NCI-H524 (cell line): ENCODE data around the gene GABARAP.
A peak's percentile ranks its signal among the peaks of the same experiment; 100 is the strongest.

Source experiments
- DNase-seq, 2 experiments: peaks; one replicate each; lab custom pipeline; 2025; lab: John Stamatoyannopoulos, UW

Gene GABARAP

DNA sequence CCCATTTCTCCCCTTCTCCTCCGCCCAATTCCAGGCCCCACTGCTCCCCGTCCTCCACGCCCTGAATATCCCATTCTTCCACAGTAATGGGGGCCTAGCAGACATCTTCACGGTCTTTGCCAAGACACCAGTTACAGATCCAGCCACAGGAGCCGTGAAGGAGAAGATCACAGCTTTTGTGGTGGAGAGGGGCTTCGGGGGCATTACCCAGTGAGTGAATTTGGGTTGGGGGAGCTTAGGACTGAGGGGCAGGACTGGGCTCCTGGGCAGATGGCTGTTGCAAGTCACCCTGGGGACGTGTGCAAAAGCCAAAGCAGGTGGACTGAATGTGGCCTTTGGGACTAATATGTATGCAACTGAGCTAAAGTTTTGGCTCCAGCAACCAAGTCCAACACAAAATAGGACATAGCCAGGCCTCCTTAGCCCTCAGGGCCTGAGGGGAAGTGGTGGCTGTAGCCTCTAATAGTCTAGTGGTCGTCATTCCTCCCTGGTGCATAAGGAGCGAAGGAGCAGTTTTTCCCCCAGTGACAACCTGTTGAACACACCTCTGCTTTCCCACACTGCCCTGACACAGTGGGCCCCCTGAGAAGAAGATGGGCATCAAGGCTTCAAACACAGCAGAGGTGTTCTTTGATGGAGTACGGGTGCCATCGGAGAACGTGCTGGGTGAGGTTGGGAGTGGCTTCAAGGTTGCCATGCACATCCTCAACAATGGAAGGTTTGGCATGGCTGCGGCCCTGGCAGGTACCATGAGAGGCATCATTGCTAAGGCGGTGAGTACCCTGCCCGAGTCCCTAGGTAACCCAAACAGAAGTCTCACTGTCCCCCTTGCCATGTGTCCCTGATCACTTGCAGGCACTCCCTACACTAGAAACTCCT lies 19.9 kb downstream of the GABARAP start:
- no peak for DNase-seq

- no peak for DNase-seq
Observed at GRCh38 chr17:7221278-7222092, 20.8 kb downstream of the GABARAP start.

GRCh38 chr17:7220593-7221277 lies 21.5 kb downstream of the GABARAP start:
- DNase-seq, result peak; percentile 3 to 21

DNA sequence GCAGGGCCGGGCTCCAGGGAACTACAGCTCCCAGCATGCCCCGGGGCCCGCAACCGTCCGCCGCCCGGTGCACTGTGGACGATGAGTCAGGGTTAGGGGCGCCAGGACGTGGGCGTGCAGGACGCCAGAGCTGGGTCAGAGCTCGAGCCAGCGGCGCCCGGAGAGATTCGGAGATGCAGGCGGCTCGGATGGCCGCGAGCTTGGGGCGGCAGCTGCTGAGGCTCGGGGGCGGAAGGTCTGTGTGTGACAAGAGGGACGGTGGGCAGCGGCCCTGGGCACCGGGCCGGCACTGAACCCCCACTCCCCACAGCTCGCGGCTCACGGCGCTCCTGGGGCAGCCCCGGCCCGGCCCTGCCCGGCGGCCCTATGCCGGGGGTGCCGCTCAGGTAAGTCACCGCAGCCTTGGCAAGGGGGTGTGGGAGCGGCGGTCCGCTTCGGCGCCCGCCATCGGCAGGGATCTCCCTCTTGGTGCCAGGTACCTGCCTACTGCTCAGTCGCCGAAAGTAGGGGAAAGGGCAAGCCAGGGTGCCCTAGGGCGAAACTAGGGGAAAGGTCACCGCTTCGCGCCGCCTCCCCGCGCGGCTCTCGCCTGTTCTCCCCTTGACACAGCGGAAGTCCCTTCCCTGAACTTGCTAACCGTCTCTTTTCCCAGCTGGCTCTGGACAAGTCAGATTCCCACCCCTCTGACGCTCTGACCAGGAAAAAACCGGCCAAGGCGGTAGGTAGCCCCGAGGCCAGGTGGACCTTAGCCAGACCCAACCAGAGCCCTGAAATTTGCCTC lies 22.2 kb downstream of the GABARAP start, which contains the start of the genes ACADVL and DLG4:
Gene ACADVL, plus strand, starts transcription at position 127 of the 781 bp plus-strand sequence. Its CDS starts 47 bp downstream, at position 174.
Gene DLG4, minus strand, starts transcription at position 25 of the 781 bp plus-strand sequence.
- no peak for DNase-seq

DNA sequence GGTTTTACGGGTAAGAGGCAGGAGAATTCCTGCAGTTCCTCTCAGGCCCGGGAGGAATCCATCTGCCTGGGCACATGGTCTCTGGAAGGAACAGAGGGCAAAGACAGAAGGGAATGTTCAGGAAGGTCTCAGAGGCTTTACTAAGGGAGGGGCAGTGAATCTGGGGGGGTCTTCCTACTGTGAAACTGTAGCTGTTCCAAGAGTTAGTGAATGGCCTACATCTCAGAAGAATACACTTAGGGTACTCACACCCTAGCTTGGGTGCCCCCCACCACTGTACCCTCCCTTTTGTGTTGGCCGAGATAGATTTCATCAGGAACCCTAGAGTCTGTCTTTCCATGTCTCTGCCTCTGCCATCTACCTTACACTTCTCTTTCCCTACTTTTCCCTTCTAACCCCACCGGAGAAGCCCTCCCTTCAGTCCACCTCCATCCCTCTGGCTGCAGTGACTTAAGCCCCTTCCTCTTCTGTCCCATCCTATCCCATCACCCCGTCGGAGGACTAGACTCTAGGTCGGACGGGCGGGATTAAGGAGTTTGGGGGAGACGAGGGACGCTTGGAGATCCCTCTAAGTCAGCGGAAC lies 22.9 kb downstream of the GABARAP start:
- peak; percentile 30 to 35 for DNase-seq

- peak; percentile 19 to 61 for DNase-seq
Observed at GRCh38 chr17:7218758-7219157, 23.5 kb downstream of the GABARAP start.

- no peak for DNase-seq
Observed at GRCh38 chr17:7218166-7218565, 24.1 kb downstream of the GABARAP start.

GRCh38 chr17:7217113-7217987 lies 24.9 kb downstream of the GABARAP start:
- DNase-seq, result no peak

DNA sequence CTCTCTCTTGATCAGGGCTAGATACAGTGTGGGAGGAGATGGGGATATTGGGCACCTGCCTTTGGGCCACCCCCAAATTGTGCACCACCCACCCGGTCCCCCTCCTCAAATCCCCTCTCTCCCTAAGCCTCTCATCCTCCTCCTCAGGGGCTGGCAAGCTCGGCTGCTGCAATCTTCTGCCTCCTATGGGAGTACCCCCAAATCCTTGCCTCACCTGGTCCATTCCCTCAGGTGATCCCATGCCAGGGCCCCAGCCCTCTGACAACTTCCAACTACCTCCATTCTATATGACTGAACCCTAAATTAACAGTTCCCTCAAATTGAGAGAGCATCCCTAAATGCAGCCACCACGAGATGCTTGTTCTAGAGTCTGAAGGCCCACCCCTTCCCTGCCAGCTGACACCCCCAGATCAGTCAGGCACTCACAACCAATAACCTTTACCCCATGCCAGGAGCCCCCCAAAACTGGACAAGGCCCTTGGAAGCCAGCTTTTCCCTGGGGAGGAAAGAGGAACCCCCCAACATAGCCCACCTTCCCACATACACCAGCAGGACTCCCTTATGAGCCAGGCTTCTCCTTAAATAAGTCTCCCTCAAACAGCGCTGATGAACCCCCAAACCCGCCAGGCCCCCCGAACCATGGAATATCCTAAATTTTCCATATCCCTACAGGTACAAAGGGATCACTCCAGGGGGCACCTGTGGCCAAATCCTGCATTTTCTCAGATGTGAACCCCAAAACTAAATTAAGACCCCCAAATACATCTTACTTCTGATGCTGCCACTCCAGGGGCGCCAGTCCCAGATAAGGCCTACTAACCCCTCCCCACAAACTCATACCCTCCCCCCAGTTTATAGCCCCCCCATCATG lies 25.8 kb downstream of the GABARAP start:
- no peak for DNase-seq

GRCh38 chr17:7215652-7216180 lies 26.5 kb downstream of the GABARAP start:
- DNase-seq, result no peak

- no peak for DNase-seq
Observed at GRCh38 chr17:7215136-7215638, 27.1 kb downstream of the GABARAP start.

DNA sequence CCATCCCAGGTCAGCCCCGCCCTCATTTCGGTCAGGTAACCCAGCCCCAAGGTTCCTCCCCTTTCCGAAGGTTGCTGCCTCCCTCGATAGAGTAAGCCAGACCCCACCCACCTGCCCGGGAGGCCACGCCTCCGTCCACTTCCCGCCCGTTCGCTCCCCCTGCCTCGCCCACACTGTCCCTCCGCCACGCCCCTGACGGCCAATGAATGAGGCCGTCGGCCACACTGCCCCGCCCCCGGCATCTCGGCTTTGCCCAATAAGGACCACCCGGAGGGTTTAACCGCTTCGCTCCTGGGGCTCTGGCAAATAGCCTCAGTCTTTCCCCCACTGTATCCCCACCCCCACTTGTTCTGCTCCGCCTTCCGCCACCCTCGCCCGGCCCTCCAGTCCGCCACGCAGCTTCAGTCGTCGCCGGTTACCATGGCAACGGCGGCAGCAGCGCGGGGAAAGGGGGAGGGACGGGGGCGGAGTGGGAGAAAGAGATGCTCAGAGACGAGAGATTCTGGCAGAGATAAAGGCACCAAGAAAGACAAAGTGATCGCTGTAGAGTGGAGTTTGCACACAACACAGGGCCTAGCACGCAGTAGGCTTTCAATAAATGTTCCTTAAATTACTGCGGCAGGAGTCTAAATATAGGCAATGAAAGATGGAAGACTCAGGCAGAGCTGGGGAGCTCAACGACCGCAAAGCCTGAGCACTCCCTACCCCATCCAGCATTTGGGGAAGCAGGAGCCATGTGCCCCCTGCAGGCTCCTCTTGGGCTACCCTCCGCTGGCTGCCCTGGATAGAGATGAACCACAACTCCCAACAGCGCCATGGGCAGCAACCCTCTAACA lies 27.7 kb downstream of the GABARAP start:
- DNase-seq, result peak; percentile 82 to 93

DNA sequence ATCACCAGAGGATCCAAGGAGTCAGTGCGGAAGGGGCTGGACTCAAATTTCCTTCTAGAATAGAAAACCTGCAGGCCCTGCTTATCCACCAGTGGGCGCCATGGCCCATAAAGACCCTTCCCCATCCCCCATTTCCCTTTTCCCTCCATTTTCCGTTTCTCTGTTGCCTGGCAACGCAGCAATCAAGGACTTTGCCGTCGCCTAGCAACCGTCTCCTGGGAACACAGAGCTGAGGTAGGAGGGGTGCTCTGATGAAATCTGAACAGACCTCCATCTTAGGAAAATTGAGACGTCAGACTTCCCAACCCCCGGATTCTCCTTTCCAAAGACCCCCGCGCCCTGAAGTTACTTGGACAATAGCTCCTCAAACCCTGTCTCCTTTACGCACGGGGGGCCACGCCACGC lies 28.4 kb downstream of the GABARAP start:
- DNase-seq, result peak; percentile 79 to 90

DNA sequence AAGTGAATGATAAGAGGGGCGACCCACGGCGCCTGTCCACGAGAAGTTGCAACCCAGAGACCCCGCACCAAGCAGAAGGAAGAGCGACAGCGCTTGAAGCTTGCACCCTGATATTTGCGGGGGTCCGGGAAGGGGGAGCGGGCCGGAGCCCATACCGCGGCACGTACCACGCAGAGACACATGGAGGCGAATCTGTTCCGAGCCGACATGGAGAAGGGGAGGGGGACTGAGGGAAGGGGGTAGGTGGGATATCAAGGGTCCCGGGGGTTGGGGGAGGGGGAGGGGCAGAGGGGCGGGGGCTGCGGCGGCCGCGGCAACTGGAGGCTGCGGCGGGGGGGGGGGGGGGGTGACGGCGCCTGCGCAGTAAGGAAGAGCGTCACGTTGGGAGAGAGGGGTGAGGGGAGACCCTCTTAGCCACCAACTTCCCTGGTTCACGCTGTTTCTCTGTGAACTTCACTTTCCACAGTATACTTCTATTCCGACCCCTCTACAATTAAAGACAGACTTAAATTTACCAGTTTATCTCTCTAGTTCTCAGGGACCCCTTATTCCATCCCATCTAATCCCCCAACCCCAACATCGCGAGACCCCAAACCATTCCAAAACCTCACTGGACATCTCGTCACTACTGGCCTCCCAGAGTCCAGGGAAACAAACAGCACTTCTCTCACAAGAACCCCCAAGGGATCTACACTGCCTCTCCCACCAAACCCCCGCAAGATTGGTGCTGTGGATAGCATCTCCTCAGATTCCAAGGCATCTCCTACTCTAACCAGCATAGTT lies 30.6 kb downstream of the GABARAP start:
- no peak for DNase-seq

- no peak for DNase-seq
Observed at GRCh38 chr17:7208754-7209460, 33.3 kb downstream of the GABARAP start.

DNA sequence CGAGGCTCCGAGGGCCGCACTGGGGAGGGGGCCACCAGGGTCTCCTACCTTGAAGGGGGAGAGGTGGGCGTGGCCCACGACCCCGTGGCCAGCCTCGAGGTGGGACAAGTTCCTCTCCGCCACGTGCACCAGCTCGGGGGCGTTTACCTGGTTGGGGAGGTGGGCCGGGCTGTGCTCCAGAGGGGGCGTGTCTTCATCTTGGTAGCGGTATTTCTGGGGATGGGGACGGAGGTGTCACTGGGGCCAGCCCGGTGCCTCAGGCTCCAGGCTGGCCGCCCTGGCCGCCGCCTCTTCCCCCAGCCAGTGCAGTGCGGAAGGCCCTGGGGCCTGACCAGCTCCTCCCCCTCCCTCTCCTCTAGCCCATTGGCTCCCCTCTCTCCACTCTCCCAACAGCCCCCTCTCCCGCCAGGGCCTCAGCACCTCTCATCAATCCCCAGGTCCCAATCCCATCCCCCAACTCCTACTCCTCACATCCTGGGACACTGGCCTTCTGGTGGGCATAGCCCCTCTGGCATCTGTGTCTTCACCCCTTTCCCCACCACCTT lies 34.1 kb downstream of the GABARAP start:
- DNase-seq, result no peak
